ENCODE results near the gene NEXN. TPM values are rescaled to one million over a fixed set of nuclear protein-coding genes. Genes with fewer than 3 reads are reported as not detected.

Gene NEXN
- polyA plus RNA-seq, 3 donors = 0.31 to 3.5 (median 3.0) TPM

GRCh38 chr1:77984629-77985028 lies 96.2 kb downstream of the NEXN start:
- Histone ChIP-seq H3K9ac (ENCODE audit: insufficient read depth, low read length, poor library complexity, severe bottlenecking) (no peak overlapping the region), H3K79me2 (ENCODE audit: insufficient read depth, low read length) (peaks cover 43% of the 10 kb centered on the region), H4K20me1 (ENCODE audit: insufficient read depth, low read length) (no peaks in the 10 kb centered on the region), H3K4me1 (ENCODE audit: control insufficient read depth in 1 of 2, insufficient read depth in 2 of 2, low read length in 2 of 2) (peaks cover 0 to 10% of the 10 kb centered on the region in 2 donors), H3K36me3 (replicated peaks in 1 of 2; ENCODE audit: control insufficient read depth in 1 of 2, insufficient read depth in 2 of 2, low read length in 2 of 2) (peaks cover 0 to 11% of the 10 kb centered on the region in 2 donors), H2AFZ (ENCODE audit: insufficient read depth, low read depth, low read length, poor library complexity, severe bottlenecking) (no peak overlapping the region), H3K9me3 (replicated peaks in 1 of 2; ENCODE audit: control insufficient read depth in 1 of 2, insufficient read depth in 1 of 2, low read length in 2 of 2) (no peaks in the 10 kb centered on the region), H3K27ac (ENCODE audit: low read depth in 1 of 2, low read length in 2 of 2) (no peak overlapping the region), H3K27me3 (ENCODE audit: control insufficient read depth in 2 of 2, insufficient read depth in 2 of 2, low read length in 2 of 2) (no peaks in the 10 kb centered on the region), H3K4me2 (replicated peaks; ENCODE audit: extremely low read depth, low read length, poor library complexity, severe bottlenecking) (no peak overlapping the region), H3K4me3 (replicated peaks in 1 of 3; ENCODE audit: low read depth in 2 of 3, low read length in 3 of 3) (no peak overlapping the region)
- no peak for DNase-seq
- H3K27ac Mint-ChIP-seq = no peak overlapping the region
- no peaks in the 10 kb centered on the region for H3K9me3 Mint-ChIP-seq
- peaks cover 8 to 16% of the 10 kb centered on the region in 2 donors for H3K36me3 Mint-ChIP-seq
- TF ChIP-seq CTCF (IDR thresholded peaks at IDR 0.05) = no peak
- H3K27me3 Mint-ChIP-seq (ENCODE audit: low read depth in 3 of 3) = no peaks in the 10 kb centered on the region
- intact Hi-C loops (cut with micrococcal nuclease) = no loop called here
- H3K4me3 Mint-ChIP-seq = no peak overlapping the region
- H3K4me1 Mint-ChIP-seq = peaks cover 19% of the 10 kb centered on the region
- WGBS (ENCODE audit: insufficient coverage) = 100% methylated on average over 1 of the region's 4 CpGs

- intact Hi-C loops (cut with micrococcal nuclease) = no loop called here
- H3K79me2 ChIP-seq (ENCODE audit: insufficient read depth, low read length) = peaks cover 27% of the 10 kb centered on the region
Observed at GRCh38 chr1:77986810-77987209, 98.4 kb downstream of the NEXN start.

More at GRCh38 chr1:77986810-77987209, 98.4 kb downstream of the NEXN start:
- Histone ChIP-seq H3K36me3 (replicated peaks in 1 of 2; ENCODE audit: control insufficient read depth in 1 of 2, insufficient read depth in 2 of 2, low read length in 2 of 2) (peaks cover 0 to 10% of the 10 kb centered on the region in 2 donors), H4K20me1 (ENCODE audit: insufficient read depth, low read length) (no peaks in the 10 kb centered on the region), H2AFZ (ENCODE audit: insufficient read depth, low read depth, low read length, poor library complexity, severe bottlenecking) (no peak overlapping the region), H3K27me3 (ENCODE audit: control insufficient read depth in 2 of 2, insufficient read depth in 2 of 2, low read length in 2 of 2) (no peaks in the 10 kb centered on the region), H3K9ac (ENCODE audit: insufficient read depth, low read length, poor library complexity, severe bottlenecking) (no peak overlapping the region), H3K27ac (ENCODE audit: low read depth in 1 of 2, low read length in 2 of 2) (no peak overlapping the region), H3K9me3 (replicated peaks in 1 of 2; ENCODE audit: control insufficient read depth in 1 of 2, insufficient read depth in 1 of 2, low read length in 2 of 2) (no peaks in the 10 kb centered on the region), H3K4me2 (replicated peaks; ENCODE audit: extremely low read depth, low read length, poor library complexity, severe bottlenecking) (no peak overlapping the region), H3K4me3 (replicated peaks in 1 of 3; ENCODE audit: low read depth in 2 of 3, low read length in 3 of 3) (no peak overlapping the region), H3K4me1 (ENCODE audit: control insufficient read depth in 1 of 2, insufficient read depth in 2 of 2, low read length in 2 of 2) (peaks cover 0 to 5% of the 10 kb centered on the region in 2 donors)
- H3K4me1 Mint-ChIP-seq = peaks cover 9% of the 10 kb centered on the region
- no peak overlapping the region for H3K27ac Mint-ChIP-seq
- no peak for DNase-seq
- H3K9me3 Mint-ChIP-seq = no peaks in the 10 kb centered on the region
- TF ChIP-seq CTCF (IDR thresholded peaks at IDR 0.05) = no peak
- H3K36me3 Mint-ChIP-seq = peaks cover 5 to 15% of the 10 kb centered on the region in 2 donors
- no peaks in the 10 kb centered on the region for H3K27me3 Mint-ChIP-seq (ENCODE audit: low read depth in 3 of 3)
- no peak overlapping the region for H3K4me3 Mint-ChIP-seq

Measured in CD14-positive monocyte (primary cell).